Duodenal mucosa (tissue), 2 donors: Measurements from ENCODE around the gene TSPOAP1.

Experiments
- H3K27ac ChIP-seq: one replicate; pipeline ENCODE4 v1.7.0; 2013; ENCODE audit warnings: low read depth, low read length
- H3K27me3 ChIP-seq, 2 donors: one replicate each; pipeline ENCODE4 v1.7.0; 2013; ENCODE audit warnings: low read length in 2 of 2, control low read depth in 1 of 2; ENCODE audit not compliant: insufficient read depth in 2 of 2, control insufficient read depth in 1 of 2
- H3K36me3 ChIP-seq, 2 donors: one replicate each; pipeline ENCODE4 v1.7.0; 2013; ENCODE audit warnings: low read length in 2 of 2, control low read depth in 1 of 2; ENCODE audit not compliant: insufficient read depth in 2 of 2, control insufficient read depth in 1 of 2
- H3K4me1 ChIP-seq, 2 donors: one replicate each; pipeline ENCODE4 v1.7.0; 2013; ENCODE audit warnings: low read length in 2 of 2, control low read depth in 1 of 2; ENCODE audit not compliant: insufficient read depth in 2 of 2, control insufficient read depth in 1 of 2
- H3K4me3 ChIP-seq, 2 donors: one replicate each; pipeline ENCODE4 v1.7.0; 2013; ENCODE audit warnings: low read length in 2 of 2, low read depth in 1 of 2
- H3K9ac ChIP-seq, 2 donors: one replicate each; pipeline ENCODE4 v1.7.0; 2013; ENCODE audit warnings: low read length in 2 of 2, low read depth in 1 of 2
- H3K9me3 ChIP-seq, 2 donors: one replicate each; pipeline ENCODE4 v1.7.0; 2013; ENCODE audit warnings: low read length in 2 of 2, control low read depth in 1 of 2; ENCODE audit not compliant: control insufficient read depth in 1 of 2

Gene TSPOAP1

DNA sequence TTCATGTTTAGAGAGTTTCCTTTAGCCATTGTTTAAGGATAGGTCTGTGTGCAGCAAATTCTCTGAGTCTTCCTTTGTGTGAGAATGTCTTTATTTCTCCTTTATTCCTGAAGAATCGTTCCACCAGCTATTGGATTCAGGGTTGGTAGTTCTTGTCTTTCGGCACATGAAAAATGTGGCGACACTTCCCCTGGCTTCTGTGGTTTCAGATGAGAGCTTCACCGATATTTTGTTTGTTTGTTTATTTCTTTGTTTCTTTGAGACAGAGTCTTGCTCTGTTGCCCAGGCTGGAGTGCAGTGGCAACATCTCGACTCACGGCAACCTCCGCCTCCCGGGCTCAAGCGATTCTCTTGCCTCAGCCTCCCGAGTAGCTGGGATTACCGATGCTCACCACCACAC is 66.4 kb downstream of the TSPOAP1 start:
- Histone ChIP-seq H3K27me3 (peaks cover 5 to 18% of the 10 kb centered on the region in 2 donors), H3K27ac (no peak overlapping the region), H3K36me3 (no peaks in the 10 kb centered on the region), H3K4me3 (no peak overlapping the region), H3K4me1 (no peaks in the 10 kb centered on the region), H3K9ac (no peak overlapping the region), H3K9me3 (no peaks in the 10 kb centered on the region)

DNA sequence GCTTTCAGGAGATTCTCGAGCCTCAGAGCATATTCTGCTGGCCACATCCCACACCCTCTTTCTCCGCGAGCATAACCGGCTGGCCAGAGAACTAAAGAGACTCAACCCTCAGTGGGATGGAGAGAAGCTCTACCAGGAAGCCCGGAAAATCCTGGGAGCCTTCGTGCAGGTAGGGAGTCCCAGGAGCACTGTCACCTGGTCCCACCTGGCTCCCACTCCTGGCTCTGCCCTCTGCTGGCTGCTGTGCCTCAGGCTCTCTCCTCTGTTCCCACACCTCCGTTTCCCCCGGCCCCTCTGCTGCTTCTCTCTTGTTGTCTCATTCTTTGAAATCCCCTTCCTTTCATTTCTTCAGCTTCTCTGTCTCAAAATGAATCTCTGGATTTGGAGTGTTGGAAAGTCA is 73.8 kb downstream of the TSPOAP1 start:
- Histone ChIP-seq H3K27ac (no peak overlapping the region), H3K4me1 (no peaks in the 10 kb centered on the region), H3K9me3 (no peaks in the 10 kb centered on the region), H3K27me3 (peaks cover 0 to 15% of the 10 kb centered on the region in 2 donors), H3K4me3 (no peak overlapping the region), H3K36me3 (no peaks in the 10 kb centered on the region), H3K9ac (no peak overlapping the region)

DNA sequence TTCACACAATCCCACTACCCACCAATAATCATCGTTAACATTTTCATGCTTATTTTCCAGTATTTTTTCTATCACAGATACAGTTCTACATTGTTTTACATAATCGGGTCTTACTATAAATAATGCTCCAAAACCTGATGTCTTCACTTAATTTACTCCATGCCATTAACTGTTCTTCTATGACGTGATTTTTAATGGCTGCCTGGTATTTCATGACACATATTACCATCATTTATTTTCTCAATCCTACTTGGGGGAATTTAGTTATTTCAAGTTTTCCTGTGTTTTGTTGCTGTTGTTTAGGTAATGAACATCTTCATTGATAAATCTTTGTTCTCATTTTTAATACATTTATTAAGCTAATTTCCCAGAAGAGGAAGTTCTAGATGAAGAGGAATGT is 75.5 kb downstream of the TSPOAP1 start:
- H3K27me3 ChIP-seq = peaks cover 0 to 22% of the 10 kb centered on the region in 2 donors
- H3K4me3 ChIP-seq = no peak overlapping the region
- no peak overlapping the region for H3K27ac ChIP-seq

DNA sequence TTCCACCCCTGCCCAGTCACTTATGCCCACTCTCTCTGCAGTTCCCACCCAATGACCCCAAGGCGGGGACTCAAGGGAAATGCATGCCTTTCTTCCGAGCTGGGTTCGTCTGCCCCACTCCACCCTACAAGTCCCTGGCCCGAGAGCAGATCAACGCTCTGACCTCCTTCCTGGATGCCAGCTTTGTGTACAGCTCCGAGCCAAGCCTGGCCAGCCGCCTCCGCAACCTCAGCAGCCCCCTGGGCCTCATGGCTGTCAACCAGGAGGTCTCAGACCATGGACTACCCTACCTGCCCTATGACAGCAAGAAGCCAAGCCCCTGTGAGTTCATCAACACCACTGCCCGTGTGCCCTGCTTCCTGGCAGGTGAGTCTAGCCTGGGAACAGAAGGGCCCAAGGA is 76.5 kb downstream of the TSPOAP1 start:
- Histone ChIP-seq H3K4me3 (no peak overlapping the region), H3K36me3 (no peaks in the 10 kb centered on the region), H3K9me3 (no peaks in the 10 kb centered on the region), H3K9ac (no peak overlapping the region), H3K27ac (no peak overlapping the region), H3K4me1 (peaks cover 17 to 20% of the 10 kb centered on the region in 2 donors), H3K27me3 (peaks cover 0 to 22% of the 10 kb centered on the region in 2 donors)

More for the DNA sequence above, 75.5 kb downstream of the TSPOAP1 start:
- peaks cover 9 to 12% of the 10 kb centered on the region in 2 donors for H3K4me1 ChIP-seq
- no peak overlapping the region for H3K9ac ChIP-seq
- H3K36me3 ChIP-seq = no peaks in the 10 kb centered on the region
- H3K9me3 ChIP-seq = no peaks in the 10 kb centered on the region
